ENCODE results near the gene SLC16A13. TPM values are rescaled to one million over a fixed set of nuclear protein-coding genes. Genes with fewer than 3 reads are reported as not detected.
A peak's percentile ranks its signal among the peaks of the same experiment; 100 is the strongest.

The SLC16A13 gene
- total and polyA plus RNA-seq, 2 of the 8 experiments (the other 6 are each of a cell fraction or from before 2014, with no cell fraction given), result 5.4 to 5.8 TPM

DNA sequence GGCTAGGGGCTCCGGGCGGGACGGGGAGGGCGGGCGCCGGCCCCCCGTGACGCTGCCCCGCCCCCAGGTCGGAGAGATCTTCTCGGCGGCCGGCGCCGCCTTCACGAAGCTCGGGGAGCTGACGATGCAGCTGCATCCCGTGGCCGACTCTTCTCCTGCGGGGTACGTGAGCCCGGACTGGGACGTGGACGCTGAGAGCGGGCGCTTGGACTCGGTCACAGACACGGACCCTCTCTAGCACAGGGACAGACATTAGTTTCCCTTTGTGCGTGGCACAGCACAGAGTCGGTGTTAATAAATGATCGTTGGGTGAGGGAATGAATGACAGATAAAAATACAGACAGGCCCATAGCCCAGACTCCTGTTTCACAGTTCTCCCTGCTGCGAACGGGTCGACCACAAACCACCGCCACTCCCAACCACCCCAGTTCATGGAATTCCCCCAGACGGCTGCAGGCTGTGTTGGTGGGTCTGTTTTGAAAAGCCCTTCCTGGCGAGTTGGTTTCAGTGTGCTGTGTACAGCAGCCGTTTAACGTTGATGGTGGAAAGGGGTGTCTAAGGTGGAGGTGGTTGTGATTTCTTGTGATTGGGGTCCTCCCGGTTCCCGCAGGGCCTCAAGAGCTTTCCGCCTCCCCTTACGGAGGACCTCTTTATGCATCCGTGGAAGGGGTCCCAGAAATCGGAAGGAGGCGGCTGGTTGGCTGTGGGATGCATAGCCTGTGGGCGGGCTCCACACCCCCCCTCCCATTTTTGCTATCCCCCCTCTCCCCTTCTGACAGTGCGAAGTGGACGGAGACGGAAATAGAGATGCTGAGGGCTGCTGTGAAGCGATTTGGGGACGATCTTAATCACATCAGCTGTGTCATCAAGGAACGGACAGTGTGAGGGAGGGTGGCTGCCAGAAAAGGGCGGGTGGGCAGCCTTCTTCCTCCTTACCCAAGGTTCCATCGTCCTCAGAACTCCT, 20.5 kb upstream of the SLC16A13 start:
- Histone ChIP-seq H4K8ac (ENCODE audit: extremely low read depth, insufficient read depth, low read length) (peak overlapping the region; percentile 3; the same call in 1 of the 2 replicates), H3K27ac (ENCODE audit: low read depth, low read length) (no peak overlapping the region), H3K9ac (replicated peaks in 1 of 4; ENCODE audit: extremely low read depth in 1 of 4, low read depth in 3 of 4, low read length in 3 of 4) (peak overlapping the region; percentile 54 to 66 (median 58); a peak in 5 of 7 replicates), H2BK20ac (ENCODE audit: low read length) (no peak overlapping the region), H3K14ac (ENCODE audit: insufficient read length) (no peak overlapping the region), H2AFZ (ENCODE audit: low read length) (no peak overlapping the region), H2BK120ac (replicated peaks; ENCODE audit: low read depth, low read length) (peak overlapping the region; percentile 41), H2BK12ac (ENCODE audit: low read depth, low read length) (peak overlapping the region; percentile 60; the same call in 1 of the 2 replicates), H3K36me3 (ENCODE audit: control insufficient read depth in 2 of 4, insufficient read depth in 4 of 4, low read length in 3 of 4) (peaks cover 0 to 4% (median 2%) of the 10 kb centered on the region in 4 experiments; a peak in 3 of 8 replicates), H3K79me2 (ENCODE audit: control insufficient read depth in 1 of 2, insufficient read depth in 2 of 2, low read length in 2 of 2) (peaks cover 0 to 32% of the 10 kb centered on the region in 2 experiments; a peak in 2 of 4 replicates), H3K9me3 (ENCODE audit: insufficient read depth in 2 of 2, low read depth in 1 of 2, low read length in 1 of 2) (no peaks in the 10 kb centered on the region), H3K56ac (replicated peaks; ENCODE audit: insufficient read length, low read depth, low read length) (no peak overlapping the region), H4K5ac (ENCODE audit: insufficient read length, low read depth, low read length) (peak overlapping the region; percentile 73), H2BK5ac (ENCODE audit: low read depth, low read length) (no peak overlapping the region), H3K18ac (ENCODE audit: extremely low read depth, low read length) (peak overlapping the region; percentile 83), H3K23me2 (ENCODE audit: low read depth, low read length) (peaks cover 14% of the 10 kb centered on the region), H3K4ac (replicated peaks; ENCODE audit: insufficient read length, low read depth, low read length) (no peak overlapping the region), H2BK15ac (ENCODE audit: low read length) (no peak overlapping the region), H4K91ac (replicated peaks; ENCODE audit: insufficient read length, low read length) (no peak overlapping the region), H3K4me1 (replicated peaks in 1 of 4; ENCODE audit: control insufficient read depth in 3 of 4, insufficient read depth in 4 of 4, low read length in 3 of 4) (peaks cover 0 to 28% (median 13%) of the 10 kb centered on the region in 4 experiments; a peak in 6 of 7 replicates), H3K79me1 (ENCODE audit: low read depth, low read length) (peaks cover 7% of the 10 kb centered on the region; the same call in 1 of the 2 replicates), H2AK5ac (ENCODE audit: low read depth, low read length) (0 out of 2 replicates have a peak overlapping the region, but pooled peaks have one; percentile 1), H3K4me2 (ENCODE audit: insufficient read depth in 1 of 2, low read depth in 2 of 2, low read length in 2 of 2) (peak overlapping the region; percentile 66 to 85), H3K4me3 (ENCODE audit: extremely low read depth in 1 of 4, insufficient read depth in 2 of 4, low read depth in 3 of 4, low read length in 4 of 4) (peak overlapping the region; percentile 74 to 100 (median 83)), H3K23ac (ENCODE audit: insufficient read length) (no peak overlapping the region), H4K20me1 (replicated peaks in 1 of 2; ENCODE audit: control insufficient read depth in 1 of 2, insufficient read depth in 2 of 2, low read length in 2 of 2) (no peaks in the 10 kb centered on the region), H3K27me3 (replicated peaks in 1 of 4; ENCODE audit: control insufficient read depth in 3 of 4, extremely low read depth in 1 of 4, insufficient read depth in 3 of 4, low read length in 3 of 4) (no peaks in the 10 kb centered on the region)
- CTCF ChIA-PET (ENCODE audit: partially characterized antibody), result interaction anchor here (0.5 to 1.4 kb wide), 5 partner anchors 12 to 219 kb away, joined by 3 to 4 read pairs (median 3); partner anchors contain the start of gene DVL2
- WGBS, 2 experiments (ENCODE audit: extremely low coverage in 1 of 2, insufficient coverage in 1 of 2, insufficient read length in 1 of 2, insufficient replicate concordance in 2 of 2, low coverage in 1 of 2, low lambda C conversion rate in 2 of 2, missing lambda C conversion rate in 1 of 2), result 40% methylated on average over 29 of the region's 56 CpGs; no CpG with 5 or more reads in 1 of the 2 experiments
- no peak for DNase-seq (ENCODE audit: low read depth in 1 of 2, low spot score in 2 of 2)
- POLR2A ChIA-PET (ENCODE audit: partially characterized antibody), result interaction anchor here (0.9 to 1.4 kb wide), 3 partner anchors 8 to 101 kb away, joined by 3 to 4 read pairs (median 3); partner anchors contain the start of gene SLC16A13
- FAIRE-seq, result no peak
- no peak for TF ChIP-seq BACH1 (IDR thresholded peaks at IDR 0.05; ENCODE audit: low read length)
- TF ChIP-seq CTBP2 (IDR thresholded peaks at IDR 0.05; ENCODE audit: borderline replicate concordance, insufficient read depth, insufficient read length, low read length), result no peak
- TF ChIP-seq JUND (IDR thresholded peaks at IDR 0.05; ENCODE audit: low read length), result no peak
- TF ChIP-seq ASH2L (IDR thresholded peaks at IDR 0.05; ENCODE audit: low read length), result peak; percentile 59
- TF ChIP-seq ZNF274 (IDR thresholded peaks at IDR 0.05; ENCODE audit: borderline replicate concordance, extremely low read depth, low read length), result no peak
- 0 out of 4 replicates have a peak, but pooled peaks of 1 of the 3 experiments have one; percentile 0 for TF ChIP-seq CTCF (IDR thresholded peaks at IDR 0.05; ENCODE audit: control extremely low read depth in 1 of 3, insufficient read depth in 1 of 3, low read depth in 1 of 3, low read length in 3 of 3)
- no peak for TF ChIP-seq RXRA (IDR thresholded peaks at IDR 0.05; ENCODE audit: insufficient read depth, low read depth, low read length)
- no peak for TF ChIP-seq SIRT6 (IDR thresholded peaks at IDR 0.05; ENCODE audit: low read length)

Data from H1 (cell line).